ENCODE results near the gene FRMD3. TPM values are rescaled to one million over a fixed set of nuclear protein-coding genes. Genes with fewer than 3 reads are reported as not detected.

FRMD3 gene
- total RNA-seq, 1 experiment from 2014 or later: 3.9 TPM

DNA sequence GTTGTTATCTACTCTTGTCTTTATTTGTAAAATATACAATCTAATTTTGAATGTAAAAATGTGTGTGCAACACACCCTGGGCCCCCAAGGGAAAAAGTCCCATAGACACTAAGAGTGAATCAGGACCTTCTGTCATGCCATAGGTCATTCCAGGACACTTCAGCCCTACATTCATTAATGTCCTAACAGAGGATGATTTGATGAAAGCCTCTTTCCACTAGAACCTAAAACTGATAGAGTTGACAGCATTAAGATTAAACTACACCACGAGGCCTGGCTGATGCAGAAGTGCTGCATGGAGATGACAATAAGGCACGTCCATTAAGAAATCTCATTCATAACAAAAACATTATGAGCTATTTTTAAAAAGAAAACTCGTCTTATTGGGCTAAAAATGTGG is 46.2 kb downstream of the FRMD3 start:
- Histone ChIP-seq H3K9me3 (ENCODE audit: low read length) (no peaks in the 10 kb centered on the region), H3K4me2 (ENCODE audit: low read length) (no peak overlapping the region), H3K27me3 (ENCODE audit: low read length) (no peaks in the 10 kb centered on the region), H3K9me2 (replicated peaks; ENCODE audit: low read length) (no peaks in the 10 kb centered on the region), H3K27ac (ENCODE audit: low read length) (no peak overlapping the region), H3K9ac (ENCODE audit: low read length) (no peak overlapping the region), H3K36me3 (ENCODE audit: low read depth, low read length) (no peaks in the 10 kb centered on the region), H3F3A (ENCODE audit: low read length, unreplicated experiment) (no peaks in the 10 kb centered on the region), H4K20me1 (ENCODE audit: low read length) (no peaks in the 10 kb centered on the region), H3K4me3 (ENCODE audit: low read length) (no peak overlapping the region), H3K79me2 (ENCODE audit: low read length) (no peaks in the 10 kb centered on the region), H3K4me1 (ENCODE audit: insufficient read depth, low read length) (no peaks in the 10 kb centered on the region), H2AFZ (ENCODE audit: low read length) (no peak overlapping the region)
- no TSS peak for BruUV-seq (replicated peaks)
- TF ChIP-seq EZH2phosphoT487 (IDR thresholded peaks at IDR 0.05; ENCODE audit: borderline replicate concordance, low read length) (no peak), EZH2 (IDR thresholded peaks at IDR 0.05; ENCODE audit: low read length, unreplicated experiment) (no peak)
- TF ChIP-seq, protein P1, sequence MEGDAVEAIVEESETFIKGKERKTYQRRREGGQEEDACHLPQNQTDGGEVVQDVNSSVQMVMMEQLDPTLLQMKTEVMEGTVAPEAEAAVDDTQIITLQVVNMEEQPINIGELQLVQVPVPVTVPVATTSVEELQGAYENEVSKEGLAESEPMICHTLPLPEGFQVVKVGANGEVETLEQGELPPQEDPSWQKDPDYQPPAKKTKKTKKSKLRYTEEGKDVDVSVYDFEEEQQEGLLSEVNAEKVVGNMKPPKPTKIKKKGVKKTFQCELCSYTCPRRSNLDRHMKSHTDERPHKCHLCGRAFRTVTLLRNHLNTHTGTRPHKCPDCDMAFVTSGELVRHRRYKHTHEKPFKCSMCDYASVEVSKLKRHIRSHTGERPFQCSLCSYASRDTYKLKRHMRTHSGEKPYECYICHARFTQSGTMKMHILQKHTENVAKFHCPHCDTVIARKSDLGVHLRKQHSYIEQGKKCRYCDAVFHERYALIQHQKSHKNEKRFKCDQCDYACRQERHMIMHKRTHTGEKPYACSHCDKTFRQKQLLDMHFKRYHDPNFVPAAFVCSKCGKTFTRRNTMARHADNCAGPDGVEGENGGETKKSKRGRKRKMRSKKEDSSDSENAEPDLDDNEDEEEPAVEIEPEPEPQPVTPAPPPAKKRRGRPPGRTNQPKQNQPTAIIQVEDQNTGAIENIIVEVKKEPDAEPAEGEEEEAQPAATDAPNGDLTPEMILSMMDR (conservative IDR thresholded peaks at IDR 0.05; ENCODE audit: low read depth, low read length): no peak
- ATAC-seq: no peak
- ChIA-PET CTCF (no interaction called here), POLR2A (ENCODE audit: unreplicated experiment) (no interaction called here)
- intact Hi-C loops (cut with micrococcal nuclease): no loop called here
- DNase-seq: no peak

DNA sequence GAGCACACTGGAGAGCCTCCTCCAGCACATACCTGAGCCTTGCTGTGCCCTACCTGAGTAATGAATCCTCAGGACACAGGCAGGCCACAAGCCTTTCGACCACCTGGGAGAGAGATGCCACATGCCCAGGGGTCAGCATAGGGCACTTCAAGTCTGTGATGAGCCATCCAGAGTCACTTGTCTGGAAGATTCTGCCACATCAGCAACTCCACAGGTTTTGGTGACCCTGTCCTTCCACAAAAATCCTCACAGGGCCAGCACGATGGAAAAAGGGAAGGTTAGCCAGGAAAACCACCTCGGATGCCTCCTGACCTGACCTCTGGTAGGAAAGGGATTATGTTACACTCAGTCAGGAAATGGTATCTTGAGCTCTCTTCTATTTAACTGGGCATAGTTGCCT is 46.8 kb downstream of the FRMD3 start:
- no peaks in the 10 kb centered on the region for H3K36me3 ChIP-seq (ENCODE audit: low read depth, low read length)
- H3K79me2 ChIP-seq (ENCODE audit: low read length): no peaks in the 10 kb centered on the region
- no peaks in the 10 kb centered on the region for H3K4me1 ChIP-seq (ENCODE audit: insufficient read depth, low read length)
- no peak overlapping the region for H3K27ac ChIP-seq (ENCODE audit: low read length)
- CTCF ChIA-PET: no interaction called here
- no TSS peak for BruUV-seq (replicated peaks)
- ATAC-seq (no peak), DNase-seq (no peak)
- POLR2A ChIA-PET (ENCODE audit: unreplicated experiment): no interaction called here
- no peaks in the 10 kb centered on the region for H3F3A ChIP-seq (ENCODE audit: low read length, unreplicated experiment)
- H3K9me2 ChIP-seq (replicated peaks; ENCODE audit: low read length): no peaks in the 10 kb centered on the region
- TF ChIP-seq, protein P1 (conservative IDR thresholded peaks at IDR 0.05; ENCODE audit: low read depth, low read length): no peak
- no peak for TF ChIP-seq EZH2 (IDR thresholded peaks at IDR 0.05; ENCODE audit: low read length, unreplicated experiment)
- no peak for TF ChIP-seq EZH2phosphoT487 (IDR thresholded peaks at IDR 0.05; ENCODE audit: borderline replicate concordance, low read length)
- intact Hi-C loops (cut with micrococcal nuclease): no loop called here
- no peaks in the 10 kb centered on the region for H3K9me3 ChIP-seq (ENCODE audit: low read length)
- no peak overlapping the region for H3K4me3 ChIP-seq (ENCODE audit: low read length)
- no peak overlapping the region for H3K9ac ChIP-seq (ENCODE audit: low read length)
- H2AFZ ChIP-seq (ENCODE audit: low read length): no peak overlapping the region
- no peaks in the 10 kb centered on the region for H4K20me1 ChIP-seq (ENCODE audit: low read length)
- no peak overlapping the region for H3K4me2 ChIP-seq (ENCODE audit: low read length)
- no peaks in the 10 kb centered on the region for H3K27me3 ChIP-seq (ENCODE audit: low read length)

DNA sequence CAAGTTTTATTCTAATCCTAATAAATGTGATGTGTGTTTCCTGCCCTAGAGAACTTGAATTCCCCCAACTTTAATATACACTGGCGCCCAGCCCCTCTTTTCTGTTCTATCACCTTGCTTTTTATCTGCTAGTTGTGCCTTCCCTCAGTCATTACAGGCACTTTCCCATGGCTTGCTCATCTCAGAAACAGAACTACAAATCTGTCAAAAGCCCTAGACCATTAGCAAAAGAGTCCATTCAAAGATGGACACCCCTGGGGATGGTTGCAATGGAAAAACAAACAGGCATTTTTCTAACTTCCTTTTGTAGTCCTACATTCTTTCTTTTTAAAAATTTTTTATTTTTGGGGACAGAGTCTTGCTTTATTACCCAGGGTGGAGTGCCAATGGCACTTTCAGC is 48.2 kb downstream of the FRMD3 start:
- no peaks in the 10 kb centered on the region for H3F3A ChIP-seq (ENCODE audit: low read length, unreplicated experiment)
- H3K9me3 ChIP-seq (ENCODE audit: low read length): no peaks in the 10 kb centered on the region
- no peak overlapping the region for H3K27ac ChIP-seq (ENCODE audit: low read length)
- ChIA-PET POLR2A (ENCODE audit: unreplicated experiment) (no interaction called here), CTCF (no interaction called here)
- H3K4me3 ChIP-seq (ENCODE audit: low read length): no peak overlapping the region
- intact Hi-C loops (cut with micrococcal nuclease): no loop called here
- TF ChIP-seq EZH2 (IDR thresholded peaks at IDR 0.05; ENCODE audit: low read length, unreplicated experiment): no peak
- TF ChIP-seq, protein P1 (conservative IDR thresholded peaks at IDR 0.05; ENCODE audit: low read depth, low read length): no peak
- no peak for TF ChIP-seq EZH2phosphoT487 (IDR thresholded peaks at IDR 0.05; ENCODE audit: borderline replicate concordance, low read length)
- ATAC-seq: no peak
- H3K9me2 ChIP-seq (replicated peaks; ENCODE audit: low read length): no peaks in the 10 kb centered on the region
- H4K20me1 ChIP-seq (ENCODE audit: low read length): no peaks in the 10 kb centered on the region
- no TSS peak for BruUV-seq (replicated peaks)
- H3K9ac ChIP-seq (ENCODE audit: low read length): no peak overlapping the region
- H2AFZ ChIP-seq (ENCODE audit: low read length): no peak overlapping the region
- H3K79me2 ChIP-seq (ENCODE audit: low read length): no peaks in the 10 kb centered on the region
- no peak overlapping the region for H3K4me2 ChIP-seq (ENCODE audit: low read length)
- no peaks in the 10 kb centered on the region for H3K36me3 ChIP-seq (ENCODE audit: low read depth, low read length)
- no peaks in the 10 kb centered on the region for H3K27me3 ChIP-seq (ENCODE audit: low read length)
- H3K4me1 ChIP-seq (ENCODE audit: insufficient read depth, low read length): no peaks in the 10 kb centered on the region
- no peak for DNase-seq
